GM13977 (cell line): Measurements from ENCODE around the gene IQCK.
"Not testable (repeated sequence)": the region's sequence is repeated elsewhere in the genome, so short reads cannot be mapped to it uniquely, and the experiment has no call there.

Source experiments
- DNase-seq: peaks from one replicate; pipeline ENCODE4 v3.0.0; 2012; ENCODE audit warnings: low spot score
- in situ Hi-C: fragments of 300-500 bp; cut with MboI; formaldehyde crosslinking; loops from one replicate; pipeline ENCODE4 v1.12.0; 2022; ENCODE audit warnings: low sequenced_read_pairs, low pct_unique_long_range_greater_than_20kb, mixed read lengths, inconsistent platforms; ENCODE audit not compliant: unreplicated experiment
- TF ChIP-seq, protein P1 (sequence below): IDR thresholded peaks from 2 replicates; pipeline ENCODE4 v1.5.1; 2012; ENCODE audit warnings: mild to moderate bottlenecking, control low read depth; ENCODE audit not compliant: insufficient read depth; ENCODE audit errors: extremely low read depth, missing control alignments

IQCK gene

GRCh38 chr16:19785081-19785480, 67.0 kb downstream of the IQCK start:
- DNase-seq = no peak
- in situ Hi-C loops = no loop called here
- TF ChIP-seq, protein P1, sequence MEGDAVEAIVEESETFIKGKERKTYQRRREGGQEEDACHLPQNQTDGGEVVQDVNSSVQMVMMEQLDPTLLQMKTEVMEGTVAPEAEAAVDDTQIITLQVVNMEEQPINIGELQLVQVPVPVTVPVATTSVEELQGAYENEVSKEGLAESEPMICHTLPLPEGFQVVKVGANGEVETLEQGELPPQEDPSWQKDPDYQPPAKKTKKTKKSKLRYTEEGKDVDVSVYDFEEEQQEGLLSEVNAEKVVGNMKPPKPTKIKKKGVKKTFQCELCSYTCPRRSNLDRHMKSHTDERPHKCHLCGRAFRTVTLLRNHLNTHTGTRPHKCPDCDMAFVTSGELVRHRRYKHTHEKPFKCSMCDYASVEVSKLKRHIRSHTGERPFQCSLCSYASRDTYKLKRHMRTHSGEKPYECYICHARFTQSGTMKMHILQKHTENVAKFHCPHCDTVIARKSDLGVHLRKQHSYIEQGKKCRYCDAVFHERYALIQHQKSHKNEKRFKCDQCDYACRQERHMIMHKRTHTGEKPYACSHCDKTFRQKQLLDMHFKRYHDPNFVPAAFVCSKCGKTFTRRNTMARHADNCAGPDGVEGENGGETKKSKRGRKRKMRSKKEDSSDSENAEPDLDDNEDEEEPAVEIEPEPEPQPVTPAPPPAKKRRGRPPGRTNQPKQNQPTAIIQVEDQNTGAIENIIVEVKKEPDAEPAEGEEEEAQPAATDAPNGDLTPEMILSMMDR = no peak

DNA sequence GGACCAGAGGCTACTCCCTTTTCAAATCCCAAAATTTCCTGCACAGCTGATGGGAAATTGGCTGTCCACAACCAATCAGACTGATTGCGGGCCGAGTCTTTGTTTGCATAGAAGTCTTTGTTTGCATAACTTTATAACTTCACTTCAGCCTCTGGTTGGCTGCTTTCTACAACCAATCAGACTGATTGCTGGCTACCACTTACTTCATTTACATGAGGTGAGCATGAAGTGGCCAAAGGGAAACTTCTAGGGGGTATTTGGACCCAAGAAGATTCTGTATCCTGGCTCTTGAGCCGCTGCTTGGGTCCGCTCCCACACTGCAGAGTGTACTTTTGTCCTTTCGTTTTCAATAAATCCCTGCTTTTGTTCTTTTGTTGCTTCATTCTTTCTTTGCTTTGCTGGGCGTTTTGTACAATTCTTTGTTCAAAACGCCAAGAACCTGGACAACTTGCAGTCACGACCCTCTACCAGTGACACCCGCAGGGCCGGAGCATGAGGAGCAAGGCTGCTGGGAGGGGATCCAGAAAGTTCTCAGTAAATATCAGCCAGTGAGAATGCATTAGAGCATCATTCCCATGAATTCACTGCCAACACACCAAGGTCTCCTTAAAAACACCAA, 67.5 kb downstream of the IQCK start:
- DNase-seq = no peak
- in situ Hi-C loops = no loop called here
- TF ChIP-seq, protein P1 = no peak

GRCh38 chr16:19801369-19801768, 83.3 kb downstream of the IQCK start:
- DNase-seq, in situ Hi-C loops: not testable (repeated sequence)

DNA sequence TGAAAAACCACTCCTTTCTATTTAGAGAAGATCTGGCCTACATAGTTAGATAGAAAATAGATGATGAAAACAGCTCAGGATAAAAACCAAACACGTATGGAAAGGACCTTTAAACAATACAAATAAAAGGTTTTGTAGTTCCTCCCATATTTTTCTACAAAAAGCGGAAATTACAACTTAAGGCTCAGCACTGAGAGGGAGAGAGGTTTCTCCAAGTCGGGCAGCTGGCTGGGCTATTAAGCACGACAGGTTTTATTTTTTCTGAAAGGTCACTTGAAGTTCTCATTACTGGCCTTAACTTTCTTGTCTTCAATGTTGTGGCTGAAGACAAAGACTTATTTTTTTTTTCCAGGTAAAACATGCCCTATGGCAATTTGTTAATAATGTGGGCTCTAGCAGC, 83.8 kb downstream of the IQCK start:
- DNase-seq, in situ Hi-C loops: not testable (repeated sequence)

GRCh38 chr16:19802612-19803011, 84.5 kb downstream of the IQCK start:
- no peak for DNase-seq
- in situ Hi-C loops = no loop called here
- TF ChIP-seq, protein P1 = no peak

DNA sequence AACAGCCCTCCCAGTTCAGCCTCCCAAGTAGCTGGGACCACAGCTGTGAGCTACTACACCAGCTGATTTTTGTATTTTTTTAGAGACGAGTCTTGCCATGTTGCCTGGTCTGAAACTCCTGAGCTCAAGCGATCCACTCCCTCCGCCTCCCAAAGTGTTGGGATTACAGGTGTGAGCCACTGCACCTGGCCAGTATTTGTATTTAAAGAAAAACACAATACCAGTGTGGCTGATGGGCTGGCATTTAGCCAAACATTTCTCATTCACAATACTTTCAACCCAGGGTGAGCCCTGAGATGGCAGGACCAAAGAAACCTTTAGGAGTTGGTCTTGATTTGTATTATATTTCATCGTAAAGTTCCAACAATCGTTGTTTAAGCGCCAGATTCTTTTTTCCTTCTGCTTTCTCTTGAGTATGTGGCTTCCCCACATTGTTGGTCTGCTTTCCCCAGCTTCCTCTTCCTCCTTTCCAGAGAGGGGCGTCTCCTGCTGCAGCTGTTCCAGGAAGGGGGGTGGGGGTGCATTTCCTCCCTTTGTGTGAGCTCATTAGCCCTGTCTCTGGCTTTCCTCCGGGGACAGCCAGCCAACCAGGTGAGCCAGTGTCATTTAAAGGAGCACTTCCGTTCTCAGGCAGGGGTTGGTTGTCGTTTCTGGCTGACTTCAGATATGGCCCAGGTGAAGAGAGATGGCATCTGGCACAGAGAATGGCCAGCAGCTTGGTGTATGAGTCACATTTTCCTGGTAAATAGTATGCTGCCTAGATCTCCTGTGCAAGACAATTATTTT, 86.7 kb downstream of the IQCK start:
- TF ChIP-seq, protein P1 = no peak
- in situ Hi-C loops = no loop called here
- DNase-seq = no peak

DNA sequence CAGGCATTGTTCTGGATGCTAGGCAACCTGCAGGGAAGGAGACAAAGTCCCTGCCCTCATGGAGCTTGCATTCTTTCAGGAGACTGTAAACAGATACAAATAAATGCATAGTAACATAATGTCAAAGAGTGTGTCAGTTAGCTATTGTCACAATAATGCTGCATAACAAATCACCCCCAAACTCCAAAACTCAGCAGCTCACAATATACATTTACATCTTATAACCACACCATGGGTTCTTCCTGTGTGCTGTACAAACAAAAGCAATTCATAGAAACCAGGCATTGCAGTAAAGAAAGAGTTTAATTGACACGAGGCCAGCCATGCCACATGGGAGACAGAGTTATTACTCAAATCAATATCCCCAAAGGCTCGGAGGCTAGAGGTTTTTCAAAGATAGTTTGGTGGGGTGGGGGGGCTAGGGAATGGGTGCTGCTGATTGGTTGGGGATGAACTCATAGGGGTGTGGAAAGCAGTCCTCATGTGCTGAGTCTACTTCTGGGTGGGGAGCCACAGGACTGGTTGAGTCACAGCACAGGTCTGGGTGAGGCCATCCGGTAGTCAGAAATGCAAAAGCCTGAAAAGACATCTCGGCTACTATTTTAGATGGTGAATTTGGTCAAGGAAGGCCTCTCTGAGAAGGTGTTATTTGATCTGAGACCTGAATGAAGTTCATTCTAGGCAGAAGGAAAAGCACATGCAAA, 87.5 kb downstream of the IQCK start:
- DNase-seq = no peak
- TF ChIP-seq, protein P1 = no peak
- in situ Hi-C loops = no loop called here
